D721Med (cell line): Measurements from ENCODE around the gene CCNJL.

Source experiments
- DNase-seq: peaks from one replicate; pipeline ENCODE4 v3.0.0; 2011; ENCODE audit warnings: low spot score; ENCODE audit not compliant: insufficient read length
- FAIRE-seq: peaks from 2 replicates; lab custom pipeline; 2011; peaks lifted over from hg19 to GRCh38; lab: Jason Lieb, UNC
- CTCF ChIP-seq: IDR thresholded peaks from 2 replicates; pipeline ENCODE4 v1.5.1; 2012; ENCODE audit warnings: mild to moderate bottlenecking, control low read depth; ENCODE audit not compliant: insufficient read depth; ENCODE audit errors: missing control alignments

CCNJL gene

GRCh38 chr5:160291467-160291866 is 20.9 kb downstream of the CCNJL start:
- FAIRE-seq (no peak), DNase-seq (peak; percentile 65)
- peak; percentile 1 for TF ChIP-seq CTCF

DNA sequence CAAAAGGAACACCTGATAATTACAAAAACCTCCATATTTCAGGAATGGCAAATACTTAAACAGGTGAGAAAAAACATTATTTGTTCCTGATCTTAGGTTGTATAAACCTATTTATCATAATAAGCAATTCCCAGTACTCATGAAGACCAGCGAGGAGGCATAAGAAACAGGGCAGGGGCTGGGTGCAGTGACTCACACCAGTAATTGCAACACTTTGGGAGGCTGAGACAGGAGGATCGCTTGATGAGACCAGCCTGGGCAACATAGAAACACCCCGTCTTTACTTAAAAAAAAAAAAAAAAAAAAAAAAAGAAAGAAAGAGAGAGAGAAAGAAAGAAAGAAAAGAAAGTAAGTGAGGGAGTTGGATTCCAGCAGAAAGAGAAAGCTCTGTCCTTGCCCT is 21.6 kb downstream of the CCNJL start:
- TF ChIP-seq CTCF: no peak
- DNase-seq: no peak
- FAIRE-seq: no peak

DNA sequence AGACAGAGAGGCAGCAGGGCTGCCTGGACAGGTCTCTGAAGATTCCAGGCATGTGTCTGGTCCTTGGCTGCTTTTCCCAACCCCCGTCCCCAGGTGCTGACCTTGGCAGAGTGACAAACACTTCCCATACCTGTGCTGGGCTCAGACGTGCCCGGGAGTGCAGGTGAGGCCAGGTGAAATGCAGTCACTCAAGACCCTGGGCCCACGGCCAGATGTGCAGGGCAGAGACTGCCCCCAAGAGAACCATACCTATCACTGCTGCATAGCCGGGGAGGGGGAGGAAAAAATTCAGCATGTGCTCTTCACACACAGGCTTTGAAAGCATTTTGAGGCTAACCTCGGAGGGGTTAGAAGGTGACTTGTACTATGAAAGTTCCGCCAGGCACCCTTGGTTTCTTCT is 22.6 kb downstream of the CCNJL start:
- DNase-seq (no peak), FAIRE-seq (no peak)

GRCh38 chr5:160289356-160289651 is 23.1 kb downstream of the CCNJL start:
- FAIRE-seq (no peak), DNase-seq (no peak)
- no peak for TF ChIP-seq CTCF

More for the DNA sequence above, 22.6 kb downstream of the CCNJL start:
- no peak for TF ChIP-seq CTCF

DNA sequence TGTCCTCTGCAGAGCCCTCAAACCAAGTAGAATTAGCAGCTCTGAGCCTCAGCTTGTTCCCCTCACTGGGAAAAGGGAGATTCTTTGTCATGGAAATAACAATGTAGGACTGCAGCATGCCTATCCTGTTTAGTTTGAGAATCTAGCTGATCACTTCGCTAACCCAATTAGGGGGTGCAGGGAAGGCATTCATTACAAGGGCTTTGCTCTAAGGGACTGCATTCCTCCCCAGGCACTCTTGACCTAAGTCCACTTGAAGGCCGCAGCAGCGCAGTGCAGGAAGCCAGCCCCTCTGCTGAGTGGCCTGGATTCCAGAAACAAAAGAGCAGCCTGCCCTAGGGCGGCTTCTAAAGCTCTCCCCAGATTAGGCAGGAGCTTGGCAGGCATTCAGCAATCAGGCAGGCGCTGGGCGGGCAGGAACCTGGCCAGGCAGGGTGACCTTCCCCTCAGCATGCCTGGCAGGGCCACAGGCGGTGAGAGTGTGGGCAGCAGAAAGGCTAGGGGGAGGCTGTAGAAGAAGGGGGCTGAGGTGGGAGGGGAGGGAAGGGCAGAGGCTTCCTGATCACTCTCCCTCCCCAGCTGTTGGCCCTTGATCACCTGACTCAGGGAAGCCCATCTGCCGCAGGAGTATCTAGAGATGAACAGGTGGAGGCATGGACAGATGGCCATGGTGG is 24.8 kb downstream of the CCNJL start:
- DNase-seq: peak; percentile 60
- no peak for TF ChIP-seq CTCF
- peak; percentile 89 for FAIRE-seq

GRCh38 chr5:160286947-160287346 is 25.4 kb downstream of the CCNJL start:
- no peak for FAIRE-seq
- DNase-seq: no peak
- TF ChIP-seq CTCF: no peak

- no peak for FAIRE-seq
- DNase-seq: no peak
Measured at GRCh38 chr5:160285316-160285715, 27.0 kb downstream of the CCNJL start.

More at GRCh38 chr5:160285316-160285715, 27.0 kb downstream of the CCNJL start:
- no peak for TF ChIP-seq CTCF
